ENCODE measurements around the gene ZNF133.

- TF ChIP-seq, protein P1, sequence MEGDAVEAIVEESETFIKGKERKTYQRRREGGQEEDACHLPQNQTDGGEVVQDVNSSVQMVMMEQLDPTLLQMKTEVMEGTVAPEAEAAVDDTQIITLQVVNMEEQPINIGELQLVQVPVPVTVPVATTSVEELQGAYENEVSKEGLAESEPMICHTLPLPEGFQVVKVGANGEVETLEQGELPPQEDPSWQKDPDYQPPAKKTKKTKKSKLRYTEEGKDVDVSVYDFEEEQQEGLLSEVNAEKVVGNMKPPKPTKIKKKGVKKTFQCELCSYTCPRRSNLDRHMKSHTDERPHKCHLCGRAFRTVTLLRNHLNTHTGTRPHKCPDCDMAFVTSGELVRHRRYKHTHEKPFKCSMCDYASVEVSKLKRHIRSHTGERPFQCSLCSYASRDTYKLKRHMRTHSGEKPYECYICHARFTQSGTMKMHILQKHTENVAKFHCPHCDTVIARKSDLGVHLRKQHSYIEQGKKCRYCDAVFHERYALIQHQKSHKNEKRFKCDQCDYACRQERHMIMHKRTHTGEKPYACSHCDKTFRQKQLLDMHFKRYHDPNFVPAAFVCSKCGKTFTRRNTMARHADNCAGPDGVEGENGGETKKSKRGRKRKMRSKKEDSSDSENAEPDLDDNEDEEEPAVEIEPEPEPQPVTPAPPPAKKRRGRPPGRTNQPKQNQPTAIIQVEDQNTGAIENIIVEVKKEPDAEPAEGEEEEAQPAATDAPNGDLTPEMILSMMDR (optimal IDR thresholded peaks at IDR 0.05 in 1 of 3, IDR thresholded peaks at IDR 0.05 in 1 of 3, conservative IDR thresholded peaks at IDR 0.05 in 1 of 3; ENCODE audit: extremely low read depth in 1 of 3, insufficient read depth in 2 of 3, low read length in 3 of 3) = no peak
- TF ChIP-seq EZH2 (IDR thresholded peaks at IDR 0.05; ENCODE audit: low read length) = no peak
Measured at GRCh38 chr20:18310051-18310450, 21.7 kb downstream of the ZNF133 start.

Measured in keratinocyte (primary cell).